HEK293 (cell line): ENCODE data around the gene KRTAP5-8.

Source experiments
- BCL11B ChIP-seq: fragments of 450-650 bp; formaldehyde crosslinking; IDR thresholded peaks from 2 replicates; pipeline ENCODE4 v1.5.1; 2016; ENCODE audit warnings: low read depth, missing biosample characterization, missing genetic modification characterization
- ZNF311 ChIP-seq: fragments of 450-650 bp; formaldehyde crosslinking; IDR thresholded peaks from 2 replicates; pipeline ENCODE4 v1.5.1; 2017; ENCODE audit warnings: missing biosample characterization, missing genetic modification characterization, borderline replicate concordance
- TF ChIP-seq, protein P1 (sequence below): fragments of 450-650 bp; formaldehyde crosslinking; IDR thresholded peaks from 2 replicates; pipeline ENCODE4 v1.5.1; 2016; ENCODE audit warnings: missing biosample characterization, missing genetic modification characterization

DNA sequence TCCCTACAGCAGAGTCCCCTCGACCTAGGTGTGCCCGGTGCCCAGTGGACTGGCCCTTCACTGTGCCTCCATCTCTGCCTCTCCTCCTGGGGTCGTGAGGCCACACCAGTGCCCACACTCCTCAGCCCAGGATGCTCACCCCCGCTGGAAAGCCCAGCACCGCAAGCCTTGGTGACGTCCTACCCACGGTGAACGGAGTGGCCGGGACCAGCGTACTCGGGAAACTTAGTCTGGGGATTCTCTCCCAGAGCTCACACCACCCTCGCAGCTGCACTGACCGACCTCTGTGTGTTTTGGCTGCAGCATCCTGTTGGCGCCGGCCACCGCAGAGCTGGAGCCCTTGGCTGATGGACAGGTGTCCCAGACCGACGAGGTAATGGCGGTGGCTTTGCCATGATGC lies 46.3 kb upstream of the KRTAP5-8 start:
- TF ChIP-seq, protein P1, sequence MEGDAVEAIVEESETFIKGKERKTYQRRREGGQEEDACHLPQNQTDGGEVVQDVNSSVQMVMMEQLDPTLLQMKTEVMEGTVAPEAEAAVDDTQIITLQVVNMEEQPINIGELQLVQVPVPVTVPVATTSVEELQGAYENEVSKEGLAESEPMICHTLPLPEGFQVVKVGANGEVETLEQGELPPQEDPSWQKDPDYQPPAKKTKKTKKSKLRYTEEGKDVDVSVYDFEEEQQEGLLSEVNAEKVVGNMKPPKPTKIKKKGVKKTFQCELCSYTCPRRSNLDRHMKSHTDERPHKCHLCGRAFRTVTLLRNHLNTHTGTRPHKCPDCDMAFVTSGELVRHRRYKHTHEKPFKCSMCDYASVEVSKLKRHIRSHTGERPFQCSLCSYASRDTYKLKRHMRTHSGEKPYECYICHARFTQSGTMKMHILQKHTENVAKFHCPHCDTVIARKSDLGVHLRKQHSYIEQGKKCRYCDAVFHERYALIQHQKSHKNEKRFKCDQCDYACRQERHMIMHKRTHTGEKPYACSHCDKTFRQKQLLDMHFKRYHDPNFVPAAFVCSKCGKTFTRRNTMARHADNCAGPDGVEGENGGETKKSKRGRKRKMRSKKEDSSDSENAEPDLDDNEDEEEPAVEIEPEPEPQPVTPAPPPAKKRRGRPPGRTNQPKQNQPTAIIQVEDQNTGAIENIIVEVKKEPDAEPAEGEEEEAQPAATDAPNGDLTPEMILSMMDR = no peak
- TF ChIP-seq ZNF311 (tag by site-specific recombination) (no peak), BCL11B (tag by site-specific recombination) (no peak)
